Measurements from ENCODE around the gene SORL1. TPM values are rescaled to one million over a fixed set of nuclear protein-coding genes. Genes with fewer than 3 reads are reported as not detected.

The SORL1 gene
- total and polyA plus RNA-seq, 2 of the 13 experiments (the other 11 are each of a cell fraction or from before 2014, with no cell fraction given), result 21.3 to 148 TPM

- in situ Hi-C loops (cut with HindIII; ENCODE audit: extremely low pct_ligation_motif_present, low pct_unique_long_range_greater_than_20kb), result no loop called here
- H3K4me2 ChIP-seq (ENCODE audit: low read depth, low read length), result no peak overlapping the region
- POLR2A ChIA-PET, result no interaction called here
- no peaks in the 10 kb centered on the region for H3K27me3 ChIP-seq (ENCODE audit: control insufficient read depth in 1 of 2, insufficient read depth in 2 of 2, low read length in 2 of 2)
- H3K36me3 ChIP-seq (replicated peaks in 1 of 2; ENCODE audit: control insufficient read depth in 1 of 2, insufficient read depth in 2 of 2, low read length in 2 of 2), result peaks cover 28 to 79% of the 10 kb centered on the region in 2 experiments
- intact Hi-C loops (cut with micrococcal nuclease; ENCODE audit: unreplicated experiment), result loop anchor here (5.0 kb wide), 2 partner anchors 99 to 236 kb away; partner anchors contain the start of genes SORL1 and SORL1-AS1
- H4K20me1 ChIP-seq (ENCODE audit: insufficient read depth, low read length), result 0 out of 2 replicates have a peak, but pooled peaks cover 6% of the 10 kb centered on the region
- DNase-seq (ENCODE audit: low spot score) (no peak), FAIRE-seq (no peak), ATAC-seq (no peak)
- CTCF ChIA-PET (ENCODE audit: low intra/inter-chr PET ratio, low total read pairs), result no interaction called here
- no TSS peak for BruUV-seq (replicated peaks)
- H3K4me1 ChIP-seq (ENCODE audit: insufficient read depth, low read length), result peaks cover 27% of the 10 kb centered on the region
- no peak overlapping the region for H2AFZ ChIP-seq (ENCODE audit: low read length)
- no peak overlapping the region for H3K9ac ChIP-seq (ENCODE audit: insufficient read depth, low read depth, low read length)
- H3K4me3 ChIP-seq (replicated peaks in 1 of 3; ENCODE audit: insufficient read depth in 1 of 3, low read depth in 2 of 3, low read length in 3 of 3), result no peak overlapping the region
- 98% methylated on average over 5 of the region's 5 CpGs for WGBS (ENCODE audit: low lambda C conversion rate)
- H3K79me2 ChIP-seq (ENCODE audit: insufficient read depth, low read length), result no peaks in the 10 kb centered on the region
- H3K27ac ChIP-seq (ENCODE audit: extremely low read length, insufficient read depth, low read length), result no peak overlapping the region
- TF ChIP-seq SP5 (CRISPR knock-in tag; IDR thresholded peaks at IDR 0.05; ENCODE audit: borderline replicate concordance, low read depth) (no peak), SPEN (CRISPR knock-in tag; IDR thresholded peaks at IDR 0.05; ENCODE audit: low read depth) (no peak), ERF (CRISPR knock-in tag; IDR thresholded peaks at IDR 0.05) (no peak), ZNF572 (CRISPR knock-in tag; IDR thresholded peaks at IDR 0.05) (no peak), MTA3 (CRISPR knock-in tag; IDR thresholded peaks at IDR 0.05) (no peak), POGK (CRISPR knock-in tag; conservative IDR thresholded peaks at IDR 0.05) (no peak), ZNF143 (CRISPR knock-in tag; IDR thresholded peaks at IDR 0.05) (no peak), ZNF17 (CRISPR knock-in tag; IDR thresholded peaks at IDR 0.05) (no peak), HNF1A (IDR thresholded peaks at IDR 0.05; ENCODE audit: low read depth) (no peak), HNF1A (CRISPR knock-in tag; IDR thresholded peaks at IDR 0.05; ENCODE audit: borderline replicate concordance) (no peak), SALL2 (CRISPR knock-in tag; IDR thresholded peaks at IDR 0.05) (no peak), TEAD3 (CRISPR knock-in tag; optimal IDR thresholded peaks at IDR 0.05; ENCODE audit: borderline replicate concordance) (no peak), TCF7 (IDR thresholded peaks at IDR 0.05; ENCODE audit: low read depth) (no peak), SMARCC2 (IDR thresholded peaks at IDR 0.05) (no peak)
- TF ChIP-seq, protein P1, sequence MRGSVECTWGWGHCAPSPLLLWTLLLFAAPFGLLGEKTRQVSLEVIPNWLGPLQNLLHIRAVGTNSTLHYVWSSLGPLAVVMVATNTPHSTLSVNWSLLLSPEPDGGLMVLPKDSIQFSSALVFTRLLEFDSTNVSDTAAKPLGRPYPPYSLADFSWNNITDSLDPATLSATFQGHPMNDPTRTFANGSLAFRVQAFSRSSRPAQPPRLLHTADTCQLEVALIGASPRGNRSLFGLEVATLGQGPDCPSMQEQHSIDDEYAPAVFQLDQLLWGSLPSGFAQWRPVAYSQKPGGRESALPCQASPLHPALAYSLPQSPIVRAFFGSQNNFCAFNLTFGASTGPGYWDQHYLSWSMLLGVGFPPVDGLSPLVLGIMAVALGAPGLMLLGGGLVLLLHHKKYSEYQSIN (CRISPR knock-in tag; IDR thresholded peaks at IDR 0.05; ENCODE audit: borderline replicate concordance), result no peak
- TF ChIP-seq, protein P2, sequence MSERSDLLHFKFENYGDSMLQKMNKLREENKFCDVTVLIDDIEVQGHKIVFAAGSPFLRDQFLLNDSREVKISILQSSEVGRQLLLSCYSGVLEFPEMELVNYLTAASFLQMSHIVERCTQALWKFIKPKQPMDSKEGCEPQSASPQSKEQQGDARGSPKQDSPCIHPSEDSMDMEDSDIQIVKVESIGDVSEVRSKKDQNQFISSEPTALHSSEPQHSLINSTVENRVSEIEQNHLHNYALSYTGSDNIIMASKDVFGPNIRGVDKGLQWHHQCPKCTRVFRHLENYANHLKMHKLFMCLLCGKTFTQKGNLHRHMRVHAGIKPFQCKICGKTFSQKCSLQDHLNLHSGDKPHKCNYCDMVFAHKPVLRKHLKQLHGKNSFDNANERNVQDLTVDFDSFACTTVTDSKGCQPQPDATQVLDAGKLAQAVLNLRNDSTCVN (CRISPR knock-in tag; IDR thresholded peaks at IDR 0.05; ENCODE audit: borderline replicate concordance), result no peak
- H3K9me3 ChIP-seq (ENCODE audit: low read length), result no peaks in the 10 kb centered on the region
These were observed 99.3 kb downstream of the SORL1 start for GRCh38 chr11:121551463-121551862.

Data from HepG2 (cell line).